ENCODE measurements around the gene TRIM24. TPM values are rescaled to one million over a fixed set of nuclear protein-coding genes. Genes with fewer than 3 reads are reported as not detected.

TRIM24 gene
- polyA plus RNA-seq, 5 donors, result 52.8 to 74.2 (median 73.2) TPM

GRCh38 chr7:138618933-138619332 lies 158.9 kb downstream of the TRIM24 start:
- no peak for DNase-seq

- DNase-seq, result no peak
These were observed 162.8 kb downstream of the TRIM24 start for GRCh38 chr7:138622841-138623240.

DNA sequence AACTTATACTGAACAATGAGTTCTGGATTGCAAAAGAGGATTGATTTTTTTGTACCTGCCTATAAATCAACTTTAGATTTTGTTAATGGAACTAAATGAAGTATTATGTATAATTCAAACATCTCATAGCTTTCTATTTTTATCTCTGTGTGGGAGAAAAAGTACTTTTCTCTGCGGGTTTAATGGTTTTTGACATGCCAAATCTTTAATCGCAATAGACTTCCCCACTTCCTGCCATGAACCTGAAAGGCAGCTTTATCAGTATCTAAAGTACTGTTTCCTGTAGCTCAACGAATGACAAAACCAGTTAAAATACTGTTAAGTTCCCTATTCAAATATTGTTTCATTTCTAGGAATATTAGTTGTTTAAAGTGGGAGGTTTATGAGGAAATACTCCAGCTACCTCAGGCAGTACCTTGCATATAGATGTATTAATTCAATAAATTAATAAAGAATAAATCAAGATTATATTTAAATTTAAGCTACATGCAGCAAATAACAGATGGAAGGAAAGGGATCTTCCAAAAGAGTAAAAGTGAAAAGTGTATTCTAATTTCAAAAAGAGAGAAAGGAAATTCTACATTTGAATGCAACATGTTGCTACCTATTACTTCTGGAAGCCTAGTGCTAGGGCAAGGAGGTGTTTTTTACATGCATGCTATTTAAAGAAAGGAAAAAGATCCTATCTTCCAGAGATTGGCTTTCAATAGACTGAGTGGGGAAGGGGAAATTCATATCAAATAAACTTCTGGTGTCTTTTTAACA lies 165.2 kb downstream of the TRIM24 start:
- DNase-seq, result no peak

DNA sequence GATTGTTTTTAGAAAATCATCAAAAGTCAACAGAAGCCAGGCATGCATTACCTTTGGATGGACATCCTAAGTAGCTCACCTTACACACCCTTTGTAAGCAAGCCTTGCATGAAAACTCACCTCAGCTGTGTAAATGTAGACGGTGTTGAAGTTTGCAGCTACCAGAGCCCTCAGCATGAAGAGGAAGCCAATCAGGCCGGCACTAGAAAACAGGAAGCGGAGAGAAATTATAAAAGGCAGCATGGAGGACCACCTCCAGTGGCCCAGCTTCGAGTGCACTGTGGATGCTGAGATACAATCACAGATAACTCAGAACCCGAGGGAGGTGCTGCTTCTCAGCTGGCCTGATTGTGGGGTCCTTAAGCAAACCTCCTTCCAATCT lies 165.8 kb downstream of the TRIM24 start:
- DNase-seq, result no peak

DNA sequence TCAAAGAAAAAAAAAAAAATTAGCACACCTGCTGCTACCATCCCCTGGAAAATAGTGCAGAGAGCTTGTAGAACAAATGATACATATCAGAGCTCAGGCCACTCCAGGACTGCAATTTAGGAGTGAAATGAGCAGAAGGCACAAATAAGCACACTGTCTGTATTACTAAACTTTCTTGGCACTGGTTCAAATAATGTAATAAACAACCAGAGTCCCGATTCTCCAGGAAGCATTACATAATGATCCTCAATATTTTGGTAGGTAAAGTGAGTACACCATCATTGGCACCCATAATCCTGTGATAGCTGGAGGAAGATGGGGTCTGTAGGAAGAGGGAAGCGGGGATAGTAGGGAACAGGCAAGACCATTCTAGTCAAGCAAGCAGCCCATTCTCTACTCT lies 166.8 kb downstream of the TRIM24 start:
- DNase-seq, result no peak

- DNase-seq, result no peak
These were observed 167.3 kb downstream of the TRIM24 start for GRCh38 chr7:138627361-138627760.

GRCh38 chr7:138630059-138630610 lies 170.1 kb downstream of the TRIM24 start:
- no peak for DNase-seq

DNA sequence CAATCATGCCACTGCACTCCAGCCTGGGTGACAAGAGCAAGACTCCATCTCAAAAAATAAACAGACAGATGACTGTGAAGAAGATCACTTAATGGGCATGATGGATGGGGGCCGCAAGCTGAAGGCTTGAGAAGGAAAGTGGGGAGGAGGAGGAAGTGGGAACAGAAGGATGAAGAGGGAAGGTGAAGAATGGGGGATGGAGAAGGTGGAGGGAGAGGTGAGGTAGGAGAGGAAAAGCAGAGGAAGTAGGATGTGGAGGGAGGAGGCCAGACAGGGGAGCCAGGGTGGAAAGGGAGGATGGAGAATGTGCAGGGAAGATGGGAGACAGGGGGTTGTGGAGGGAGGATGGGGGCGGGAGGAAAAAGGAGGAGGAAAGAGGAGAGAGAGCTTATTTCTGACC lies 172.3 kb downstream of the TRIM24 start:
- no peak for DNase-seq

DNA sequence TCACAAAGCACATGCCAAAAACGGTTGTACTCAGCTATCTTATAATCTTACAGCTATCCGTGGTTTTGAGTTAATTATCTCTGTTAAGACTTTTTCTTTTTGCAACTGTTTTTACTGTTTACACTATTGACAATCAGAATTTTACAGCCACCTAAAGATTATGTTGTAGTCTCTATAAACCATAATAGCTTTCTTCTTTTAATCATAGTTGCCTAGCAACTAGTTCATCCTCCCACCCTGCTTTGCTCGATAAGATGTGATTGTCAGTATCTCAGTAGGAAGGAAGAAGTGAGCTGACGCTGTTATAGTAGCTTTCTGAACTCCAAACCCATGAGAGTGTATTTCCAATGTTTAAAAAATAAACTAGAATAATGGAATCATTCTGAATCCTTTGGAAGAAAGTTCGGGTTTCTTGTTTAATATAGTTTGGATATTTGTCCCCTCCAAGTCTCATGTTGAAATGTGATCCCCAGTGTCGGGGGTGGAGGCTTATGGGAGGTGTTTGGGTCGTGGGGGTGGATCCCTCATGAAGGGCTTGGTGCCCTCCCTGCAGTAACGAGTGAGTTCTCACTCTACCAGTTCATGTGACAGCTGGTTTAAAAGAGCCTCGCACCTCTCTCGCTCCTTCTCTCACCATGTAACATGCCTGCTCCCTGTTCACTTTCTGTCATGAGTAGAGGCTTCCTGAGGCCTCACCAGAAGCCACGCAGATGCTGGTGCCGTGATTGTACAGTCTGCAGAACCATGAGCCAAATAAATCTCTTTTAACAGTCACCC lies 173.0 kb downstream of the TRIM24 start:
- no peak for DNase-seq

Other genes starting within 250 kb of the TRIM24 start
- 1 to 10 TPM; 1.6 to 4.7 (median 2.7) TPM for gene SVOPL, start 241.1 kb downstream of the TRIM24 start, polyA plus RNA-seq (ENCODE audit: insufficient read depth in 1 of 5, insufficient read length in 5 of 5, low replicate concordance in 1 of 5)

Measured in right lung (tissue), 5 donors.